ENCODE data around the gene ZYX. TPM values are rescaled to one million over a fixed set of nuclear protein-coding genes. Genes with fewer than 3 reads are reported as not detected.
A peak's percentile ranks its signal among the peaks of the same experiment; 100 is the strongest.
"Not testable (repeated sequence)": the region's sequence is repeated elsewhere in the genome, so short reads cannot be mapped to it uniquely, and the experiment has no call there.

The ZYX gene
- total RNA-seq, 1 donor: 100 TPM

DNA sequence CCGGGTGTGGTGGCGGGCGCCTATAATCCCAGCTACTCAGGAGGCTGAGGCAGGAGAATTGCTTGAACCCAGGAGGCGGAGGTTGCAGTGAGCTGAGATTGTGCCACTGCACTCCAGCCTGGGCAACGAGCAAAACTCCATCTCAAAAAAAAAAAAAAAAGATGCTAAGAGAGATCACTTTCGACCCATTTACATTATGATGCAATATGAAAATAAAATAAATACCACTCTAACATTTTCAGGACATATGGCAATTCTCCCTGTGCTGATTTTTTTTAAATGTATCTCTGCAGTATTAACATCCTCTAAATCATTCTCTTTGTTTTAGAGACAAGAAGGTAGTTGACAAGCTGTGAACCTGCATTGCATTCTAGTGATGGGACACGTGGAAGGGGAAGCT is 34.1 kb downstream of the ZYX start:
- DNase-seq (ENCODE audit: low read depth in 2 of 3, low spot score in 2 of 3): not testable (repeated sequence)

- no peak for DNase-seq (ENCODE audit: low read depth in 2 of 3, low spot score in 2 of 3)
Measured at GRCh38 chr7:143415742-143416397, 34.7 kb downstream of the ZYX start.

GRCh38 chr7:143416565-143417149 is 35.5 kb downstream of the ZYX start:
- DNase-seq (ENCODE audit: low read depth in 2 of 3, low spot score in 2 of 3): peak; percentile 23 to 76 (median 38)

- DNase-seq (ENCODE audit: low read depth in 2 of 3, low spot score in 2 of 3): no peak
Measured at GRCh38 chr7:143417734-143418383, 36.7 kb downstream of the ZYX start.

DNA sequence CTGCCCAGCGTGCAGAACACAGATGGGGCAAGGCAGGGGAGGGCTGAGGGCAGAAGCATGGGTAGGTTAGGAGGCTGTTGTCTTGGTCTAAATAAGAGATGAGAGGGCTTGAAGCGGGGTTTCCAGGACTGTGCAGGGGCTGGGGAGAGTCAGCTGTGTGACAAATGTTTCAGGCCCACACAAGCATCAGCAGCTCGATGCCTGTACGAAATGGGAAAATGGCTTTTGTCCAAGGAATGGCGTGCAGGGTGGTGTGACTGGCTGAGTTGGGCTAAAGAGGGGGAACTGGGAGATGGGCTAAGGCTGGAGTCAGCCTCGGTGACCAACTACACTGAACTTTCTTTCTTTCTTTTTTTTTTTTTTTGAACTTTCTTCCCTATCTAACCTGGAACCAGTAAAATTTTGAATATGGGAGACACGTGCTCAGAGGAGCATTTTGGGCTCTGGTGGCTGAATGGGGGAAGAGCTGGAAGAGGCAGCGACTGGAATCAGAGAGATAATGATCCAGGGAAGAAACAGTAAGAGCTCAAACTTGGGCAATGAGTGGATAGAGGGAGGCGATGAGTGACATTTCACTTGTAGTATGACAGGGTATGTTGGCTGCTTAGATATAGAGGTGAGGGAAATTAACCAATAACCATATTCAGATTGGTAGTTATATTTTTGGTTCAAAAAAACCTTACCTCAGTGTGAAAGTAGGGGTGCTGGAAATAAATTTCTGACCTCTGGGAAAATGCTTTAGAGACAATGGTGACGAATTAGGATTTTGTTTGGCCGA is 37.7 kb downstream of the ZYX start:
- DNase-seq (ENCODE audit: low read depth in 2 of 3, low spot score in 2 of 3): no peak

DNA sequence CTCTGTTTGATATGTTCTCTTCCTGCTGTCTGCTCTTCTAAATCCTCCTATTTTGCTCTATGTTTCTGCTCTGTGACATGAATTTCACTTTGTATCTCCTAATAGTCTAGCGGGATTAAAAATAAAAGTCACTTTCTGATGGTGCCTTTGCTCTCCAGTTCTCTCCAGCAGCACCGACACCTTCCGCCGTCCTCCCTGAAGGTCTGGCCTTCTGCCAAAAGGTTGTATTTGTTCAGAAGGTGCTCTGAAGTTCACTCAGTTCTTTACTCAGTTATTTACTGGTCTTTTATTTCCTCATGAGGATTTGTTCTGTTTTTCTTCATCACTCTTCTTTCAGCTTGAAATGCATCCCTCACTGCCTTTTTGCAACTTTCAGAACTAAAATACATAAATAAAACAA is 38.7 kb downstream of the ZYX start:
- no peak for DNase-seq (ENCODE audit: low read depth in 2 of 3, low spot score in 2 of 3)

DNA sequence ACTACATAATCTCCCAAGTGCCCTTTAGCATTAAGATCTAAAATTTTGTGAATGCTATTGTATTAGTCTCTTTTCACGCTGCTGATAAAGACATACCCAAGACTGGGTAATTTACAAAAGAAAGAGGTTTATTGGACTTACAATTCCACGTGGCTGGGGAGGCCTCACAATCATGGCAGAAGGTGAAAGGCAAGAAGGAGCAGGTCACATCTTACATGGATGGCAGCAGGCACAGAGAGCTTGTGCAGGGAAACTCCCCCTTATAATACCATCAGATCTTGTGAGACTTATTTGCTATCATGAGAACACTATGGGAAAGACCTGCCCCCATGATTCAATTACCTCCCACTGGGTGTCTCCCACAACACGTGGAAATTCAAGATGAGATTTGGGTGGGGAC is 39.5 kb downstream of the ZYX start:
- DNase-seq (ENCODE audit: low read depth in 2 of 3, low spot score in 2 of 3): not testable (repeated sequence)

DNA sequence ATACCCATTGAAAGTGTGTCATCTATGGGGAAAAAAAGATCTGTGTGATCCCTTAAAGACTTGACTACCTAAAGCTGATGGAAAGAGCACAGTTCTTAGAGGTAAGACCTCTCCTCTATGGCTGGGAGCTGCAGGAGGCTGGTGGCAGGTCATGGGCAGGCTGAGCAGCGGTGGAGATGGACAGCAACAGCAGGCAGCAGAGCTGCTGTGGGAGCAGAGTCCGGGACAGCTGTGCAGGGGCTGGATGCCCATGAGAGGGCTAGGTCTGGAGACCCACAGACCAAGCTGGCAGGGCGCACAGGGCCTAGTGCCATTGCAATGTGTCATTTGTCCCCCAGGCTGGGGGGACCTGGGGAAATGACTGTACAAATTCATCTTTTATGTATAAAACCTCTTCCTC is 40.9 kb downstream of the ZYX start:
- DNase-seq (ENCODE audit: low read depth in 2 of 3, low spot score in 2 of 3): no peak

- DNase-seq (ENCODE audit: low read depth in 2 of 3, low spot score in 2 of 3): not testable (repeated sequence)
Measured at GRCh38 chr7:143424476-143424875, 43.3 kb downstream of the ZYX start.

GRCh38 chr7:143426479-143427142 is 45.5 kb downstream of the ZYX start:
- no peak for DNase-seq (ENCODE audit: low read depth in 2 of 3, low spot score in 2 of 3)

DNA sequence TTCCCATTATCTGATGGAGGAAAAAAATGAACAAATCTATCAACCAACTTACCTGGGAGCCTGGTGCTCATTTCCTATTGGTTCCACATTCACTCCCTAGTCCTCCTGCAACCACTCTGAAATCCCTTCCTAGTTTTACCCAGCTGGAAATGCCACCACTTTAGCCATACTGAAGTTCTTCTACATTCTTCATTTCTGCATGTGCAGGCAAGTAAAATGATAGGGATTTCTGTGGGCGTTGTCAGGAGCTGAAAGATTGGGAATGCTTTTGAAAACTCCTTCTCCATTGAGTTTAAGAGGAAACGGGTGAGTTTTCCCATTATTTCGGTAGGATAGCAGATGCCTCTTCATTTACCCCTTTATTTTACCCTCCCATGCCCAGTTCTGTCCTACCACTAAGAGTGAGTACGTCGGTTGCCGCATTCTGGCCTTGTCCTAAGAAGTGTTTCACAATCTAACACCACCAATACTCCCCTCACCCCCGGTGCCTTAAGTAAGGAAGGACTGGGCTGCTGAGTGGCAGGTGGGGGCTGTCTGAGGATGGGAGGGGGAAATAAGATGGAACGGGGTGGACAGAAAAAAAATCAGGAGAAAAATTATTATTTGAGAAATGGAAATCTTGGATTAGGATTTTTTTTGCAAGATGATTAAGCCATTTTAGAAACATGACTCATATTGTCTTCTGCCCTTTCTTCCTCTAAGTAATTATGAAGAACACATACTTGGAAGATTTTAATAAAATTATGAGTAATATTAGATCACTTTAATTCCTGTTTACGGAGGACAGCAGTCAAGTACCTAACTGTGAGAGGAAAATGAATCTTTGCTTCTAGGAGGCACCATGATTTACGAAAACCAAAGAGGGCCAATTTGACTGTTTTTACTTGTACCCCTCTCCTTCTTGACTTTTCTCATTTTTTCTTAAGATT is 48.9 kb downstream of the ZYX start:
- DNase-seq (ENCODE audit: low read depth in 2 of 3, low spot score in 2 of 3): no peak

DNA sequence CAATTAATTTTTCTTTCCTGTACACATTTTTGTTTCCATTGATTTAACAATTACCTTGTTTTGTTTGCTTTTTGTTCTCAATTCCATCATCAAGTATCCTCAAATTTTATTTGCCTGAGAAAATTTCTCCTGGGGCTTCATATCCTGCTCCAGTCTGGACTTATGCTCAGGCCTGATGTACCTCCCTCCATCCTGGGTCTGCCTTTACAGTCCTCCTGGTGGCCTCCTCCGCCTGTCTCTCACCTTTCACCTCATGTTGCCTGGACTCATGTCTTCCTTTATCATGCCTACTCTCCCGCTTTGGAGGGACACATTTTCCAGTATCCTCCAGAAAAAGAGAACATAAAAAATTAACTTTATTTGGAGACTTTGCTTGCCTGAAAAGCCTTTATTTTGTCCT is 50.0 kb downstream of the ZYX start:
- no peak for DNase-seq (ENCODE audit: low read depth in 2 of 3, low spot score in 2 of 3)

- DNase-seq (ENCODE audit: low read depth in 2 of 3, low spot score in 2 of 3): no peak
Measured at GRCh38 chr7:143433759-143434158, 52.6 kb downstream of the ZYX start.

- DNase-seq (ENCODE audit: low read depth in 2 of 3, low spot score in 2 of 3): no peak
Measured at GRCh38 chr7:143434660-143435059, 53.5 kb downstream of the ZYX start.

DNA sequence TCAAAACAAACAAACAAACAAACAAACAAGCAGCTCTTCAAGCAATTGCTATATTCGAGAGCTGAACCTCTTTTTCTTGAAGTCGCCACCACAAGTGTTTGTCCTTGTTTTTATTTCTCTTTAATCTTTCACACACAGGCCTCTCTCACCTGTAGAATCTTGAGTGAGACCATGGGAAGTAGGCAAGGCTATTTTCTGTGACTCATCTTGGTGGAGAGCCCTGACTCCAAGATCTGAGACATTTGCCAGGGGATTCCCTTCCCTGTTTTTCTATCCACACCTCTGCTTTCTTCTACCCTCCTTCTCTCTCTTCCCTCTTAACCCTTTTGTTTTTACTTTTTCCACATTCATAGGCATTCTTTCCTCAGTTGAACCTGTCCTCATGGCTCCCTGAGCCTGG is 54.1 kb downstream of the ZYX start:
- DNase-seq (ENCODE audit: low read depth in 2 of 3, low spot score in 2 of 3): no peak

DNA sequence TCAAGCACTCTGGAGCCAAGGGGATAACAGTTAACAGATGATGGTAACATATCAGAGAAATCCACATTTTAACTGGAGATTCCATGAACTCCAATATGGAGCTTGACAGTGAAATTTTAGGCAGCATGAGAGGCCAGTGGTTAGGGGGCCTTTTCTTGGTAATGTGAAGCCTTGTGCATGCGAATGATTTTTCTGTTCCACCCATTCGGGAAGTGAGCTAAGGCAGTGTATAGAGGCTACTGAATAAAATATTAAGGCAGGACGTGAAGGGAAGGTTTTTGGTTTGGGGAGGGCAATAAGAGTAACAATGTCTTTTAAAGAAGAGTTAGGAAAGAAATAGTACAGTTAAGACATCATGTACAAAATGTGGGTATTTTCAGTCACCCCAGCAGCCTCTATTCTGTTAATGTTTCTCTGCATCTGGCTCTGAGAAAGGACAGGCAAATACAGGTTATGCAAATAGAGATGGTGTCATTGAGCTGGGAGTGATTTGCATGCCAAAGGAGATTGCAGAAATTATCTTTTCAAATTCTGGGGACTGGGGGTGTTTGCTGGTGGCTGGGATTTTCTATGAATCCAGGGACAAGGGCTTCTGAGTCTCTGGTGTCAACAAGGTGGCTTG is 55.3 kb downstream of the ZYX start:
- no peak for DNase-seq (ENCODE audit: low read depth in 2 of 3, low spot score in 2 of 3)

- peak in 2 of 3 donors; percentile 61 to 87 for DNase-seq (ENCODE audit: low read depth in 2 of 3, low spot score in 2 of 3)
Measured at GRCh38 chr7:143437578-143437977, 56.4 kb downstream of the ZYX start.

GRCh38 chr7:143439866-143440265 is 58.7 kb downstream of the ZYX start:
- DNase-seq (ENCODE audit: low read depth in 2 of 3, low spot score in 2 of 3): no peak

All from hematopoietic multipotent progenitor cell (in vitro differentiated cells).